ENCODE results near the gene GRAMD2B. TPM values are rescaled to one million over a fixed set of nuclear protein-coding genes. Genes with fewer than 3 reads are reported as not detected.
"Not testable (repeated sequence)": the region's sequence is repeated elsewhere in the genome, so short reads cannot be mapped to it uniquely, and the experiment has no call there.

GRAMD2B gene
- total RNA-seq, 1 donor from 2014 or later, result 66.9 TPM

DNA sequence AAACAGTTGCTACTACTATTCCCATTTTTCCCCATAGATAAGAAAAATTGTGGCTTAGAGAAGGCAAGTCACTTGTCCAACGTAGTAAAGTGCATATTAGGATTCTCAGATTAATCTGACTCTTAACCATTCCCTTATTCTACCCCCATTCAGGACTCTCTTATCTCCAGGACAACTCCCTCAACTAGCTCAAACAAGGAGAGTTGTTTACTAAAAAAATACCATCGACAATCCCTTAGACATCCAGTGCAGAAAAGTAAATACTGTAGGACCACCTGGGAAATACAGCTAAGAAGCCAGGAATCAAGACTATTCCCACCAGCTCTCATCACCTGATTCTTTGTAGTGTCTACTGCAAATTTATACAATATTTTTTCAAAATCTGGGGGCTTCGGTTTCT, 9.4 kb upstream of the GRAMD2B start:
- no peak for DNase-seq (ENCODE audit: low read depth)

DNA sequence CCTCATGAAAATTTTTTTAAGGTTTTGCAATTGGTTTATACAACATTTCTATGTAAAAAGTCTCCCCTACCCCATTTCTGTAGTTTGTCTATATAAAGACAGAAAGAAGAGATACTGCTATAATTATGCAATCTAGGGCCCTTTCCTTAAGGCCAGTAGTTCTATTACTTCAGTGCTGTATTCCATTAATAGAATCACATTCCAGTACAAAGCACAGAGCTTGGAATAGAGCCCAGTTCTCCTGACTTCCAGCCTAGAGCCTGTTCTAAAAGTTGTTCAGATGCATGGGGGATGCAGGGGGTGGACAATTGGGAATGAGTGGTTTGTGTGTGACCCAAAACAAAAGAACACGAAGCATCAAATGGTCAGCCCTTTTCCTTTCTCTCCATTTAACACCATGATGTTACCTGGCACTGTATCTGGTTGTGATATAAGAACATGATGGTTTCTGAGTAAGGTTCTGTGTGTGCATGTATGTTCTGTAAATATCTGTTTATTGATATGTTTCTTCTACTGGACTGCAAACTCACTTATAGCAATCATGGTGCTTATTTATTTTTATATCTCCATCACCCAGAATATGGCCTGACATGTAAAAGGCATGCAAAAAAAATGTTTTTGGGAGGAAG, 8.2 kb upstream of the GRAMD2B start:
- DNase-seq (ENCODE audit: low read depth), result peak; percentile 84

DNA sequence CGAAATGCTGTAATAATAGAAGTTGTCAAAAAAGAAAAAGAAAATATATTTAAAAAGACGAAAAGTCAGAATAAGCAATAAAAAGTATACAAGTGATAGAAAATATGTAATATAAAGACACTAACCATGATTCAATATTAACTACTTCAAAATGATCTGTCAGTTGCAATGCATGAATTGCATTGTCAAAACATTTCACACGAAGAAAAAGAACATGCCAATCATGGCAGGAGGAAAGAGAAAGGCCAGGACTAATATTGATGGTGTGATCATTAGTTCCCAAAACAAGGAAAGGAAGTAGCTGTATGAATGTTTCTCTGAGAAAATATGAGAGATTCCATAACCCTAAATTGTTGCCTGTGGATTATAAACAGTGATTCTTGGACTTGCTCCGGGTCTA, 7.4 kb upstream of the GRAMD2B start:
- DNase-seq (ENCODE audit: low read depth), result no peak

DNA sequence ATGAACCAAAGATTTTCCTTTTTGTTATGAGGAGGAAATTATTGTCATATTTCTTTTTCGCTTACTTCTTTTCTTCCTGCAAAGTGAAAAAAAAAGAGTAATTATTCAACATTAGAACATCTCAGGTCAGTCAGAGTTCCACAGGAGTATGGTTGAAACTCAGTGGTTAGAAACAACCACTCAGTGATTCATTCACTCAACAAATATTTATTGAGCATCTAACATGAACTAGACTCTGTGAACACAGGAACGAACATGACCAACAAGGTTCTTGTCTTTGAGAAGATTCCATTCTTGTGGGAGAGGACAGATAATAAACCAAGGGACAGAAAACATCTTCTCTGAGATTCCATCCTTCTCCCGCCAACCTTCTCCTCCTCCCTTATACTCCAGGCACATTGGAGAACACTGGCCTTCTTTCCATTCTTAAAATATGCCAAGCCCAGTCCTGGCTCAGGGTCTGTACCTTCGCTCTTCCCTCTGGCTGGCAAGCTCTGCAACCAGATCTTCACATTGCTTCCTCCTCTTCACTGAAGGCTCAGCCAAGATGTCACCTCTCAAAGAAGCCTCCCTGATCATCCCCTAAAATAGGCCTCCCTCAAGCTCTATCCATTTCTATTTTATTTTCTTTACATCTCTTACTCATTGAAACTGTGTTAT, 6.8 kb upstream of the GRAMD2B start:
- no peak for DNase-seq (ENCODE audit: low read depth)

DNA sequence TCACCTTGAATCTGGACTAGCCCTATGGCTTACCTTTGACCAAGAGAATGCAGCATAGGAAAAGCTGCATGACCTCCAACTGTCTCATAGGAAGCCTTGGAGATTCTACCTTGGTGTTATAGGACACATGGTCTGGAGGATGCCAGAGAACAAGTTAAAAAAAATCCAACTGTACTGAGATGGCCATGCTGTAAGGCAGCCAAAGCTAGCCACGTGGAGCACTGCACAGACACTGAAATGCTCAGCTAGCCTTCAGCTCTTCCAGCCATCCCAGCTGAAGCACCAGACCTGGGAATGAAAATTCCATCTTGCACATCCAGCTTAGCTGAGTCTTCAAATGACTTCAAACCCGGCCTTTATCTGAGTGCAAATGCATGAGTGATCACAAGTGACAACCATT, 6.0 kb upstream of the GRAMD2B start:
- DNase-seq (ENCODE audit: low read depth), result no peak

DNA sequence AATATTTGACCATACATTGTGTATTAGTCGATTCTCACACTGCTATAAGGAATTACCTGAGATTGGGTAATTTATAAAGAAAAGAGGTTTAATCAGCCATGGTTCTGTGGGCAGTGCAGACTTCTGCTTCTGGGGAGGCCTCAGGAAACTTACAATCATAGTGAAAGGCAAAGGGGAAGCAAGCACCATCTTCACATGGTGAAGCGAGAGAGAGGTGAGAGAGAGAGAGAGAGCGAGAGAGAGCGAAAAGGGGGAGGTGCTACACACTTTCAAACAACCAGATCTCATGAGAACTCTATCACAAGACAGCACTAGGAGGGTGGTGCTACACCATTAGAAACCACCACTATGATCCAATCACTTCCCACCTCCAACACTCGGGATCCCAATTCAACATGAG, 4.1 kb upstream of the GRAMD2B start:
- DNase-seq (ENCODE audit: low read depth), result no peak

DNA sequence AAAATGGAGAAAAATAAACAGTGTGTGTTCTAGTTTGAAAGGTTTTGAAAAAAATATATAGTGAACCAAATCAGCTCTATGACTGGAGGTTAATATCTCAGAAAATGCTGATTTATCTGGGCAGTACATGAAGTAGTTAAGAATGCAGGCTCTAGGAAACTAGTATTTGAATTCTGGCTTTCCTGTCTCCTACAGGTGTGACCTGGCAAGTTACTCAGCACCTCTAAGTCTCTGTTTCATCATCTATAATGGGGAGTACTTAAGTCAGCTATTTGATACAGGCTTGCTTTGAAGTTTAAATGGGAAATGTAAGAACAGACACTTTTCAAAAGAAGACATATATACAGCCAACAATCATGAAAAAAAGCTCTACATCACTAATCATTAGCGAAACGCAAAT, 5.2 kb downstream of the GRAMD2B start:
- no peak for DNase-seq (ENCODE audit: low read depth)

DNA sequence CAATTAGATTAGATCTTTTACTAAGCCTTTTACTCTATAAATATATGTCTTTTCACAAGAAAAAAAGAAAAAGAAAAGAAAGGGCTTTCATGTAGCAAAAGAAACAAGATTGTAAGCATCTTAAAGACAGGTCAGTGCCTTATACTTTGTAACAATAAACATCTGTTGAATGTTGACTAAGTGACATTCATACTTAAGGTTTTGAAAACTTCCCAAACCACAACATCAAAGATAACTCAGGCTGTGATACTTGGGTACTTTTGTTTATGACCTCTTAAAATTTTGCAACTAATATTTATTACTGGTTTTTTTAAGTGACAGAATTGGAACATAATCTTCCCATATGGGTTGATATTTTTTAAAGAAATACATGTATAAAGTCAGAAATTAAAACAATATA, 7.4 kb downstream of the GRAMD2B start:
- DNase-seq (ENCODE audit: low read depth), result no peak

DNA sequence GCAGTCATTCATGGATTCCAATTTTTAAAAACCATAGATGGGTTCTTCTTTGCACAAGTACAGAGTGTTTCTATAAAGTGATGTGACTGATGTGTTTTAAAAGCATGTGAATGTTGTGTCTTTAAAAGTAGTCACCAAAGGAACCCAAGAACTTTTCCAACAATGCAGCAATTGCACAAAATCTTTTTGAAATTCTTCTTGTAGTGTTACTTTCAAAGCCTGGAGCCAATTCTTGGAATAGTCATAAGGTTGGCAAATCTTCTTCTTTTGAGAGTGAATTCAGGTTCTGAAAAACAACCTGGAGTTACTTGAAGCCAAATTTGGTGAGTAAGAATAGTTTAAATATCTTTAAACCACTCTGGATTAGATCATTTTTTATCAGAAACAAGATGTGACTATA, 10.5 kb downstream of the GRAMD2B start:
- no peak for DNase-seq (ENCODE audit: low read depth)

DNA sequence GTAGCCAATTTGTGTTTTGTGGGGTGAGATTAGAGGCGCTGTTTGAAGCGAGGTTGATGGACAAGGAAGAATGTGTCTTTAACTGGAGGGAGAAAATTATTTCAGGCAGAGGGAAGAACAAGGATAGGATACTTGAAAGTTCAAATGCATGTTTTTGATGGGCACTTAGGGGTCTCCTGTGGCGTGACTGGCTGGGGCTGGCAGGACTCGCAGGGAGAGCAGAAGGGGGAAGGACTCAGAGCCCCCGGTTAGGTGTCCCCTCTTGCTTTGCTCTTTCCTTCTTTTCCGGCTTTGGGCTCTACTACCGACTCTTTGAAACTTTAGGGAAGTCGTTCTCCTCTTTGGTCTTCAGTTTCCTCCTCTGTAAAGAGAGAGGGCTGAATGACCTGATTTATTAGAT, 12.1 kb downstream of the GRAMD2B start:
- no peak for DNase-seq (ENCODE audit: low read depth)

DNA sequence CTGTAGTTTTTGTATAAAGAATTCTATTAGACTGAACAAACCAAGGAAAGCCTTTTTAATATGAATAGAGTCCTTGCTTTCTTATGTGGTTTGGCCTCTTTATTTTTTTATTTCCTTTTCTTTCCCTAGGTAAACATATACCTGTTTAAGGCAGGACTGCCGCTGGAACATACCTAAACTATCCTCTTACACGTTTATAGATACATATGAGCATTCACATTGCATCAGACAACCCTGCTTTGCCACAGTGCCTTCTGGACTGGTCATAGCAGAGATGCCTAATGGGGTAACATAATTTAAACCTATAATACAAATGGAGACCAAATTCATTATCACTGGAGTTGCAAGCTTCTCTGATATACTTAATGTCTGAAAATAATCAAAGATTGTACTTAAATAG, 12.5 kb downstream of the GRAMD2B start:
- no peak for DNase-seq (ENCODE audit: low read depth)

DNA sequence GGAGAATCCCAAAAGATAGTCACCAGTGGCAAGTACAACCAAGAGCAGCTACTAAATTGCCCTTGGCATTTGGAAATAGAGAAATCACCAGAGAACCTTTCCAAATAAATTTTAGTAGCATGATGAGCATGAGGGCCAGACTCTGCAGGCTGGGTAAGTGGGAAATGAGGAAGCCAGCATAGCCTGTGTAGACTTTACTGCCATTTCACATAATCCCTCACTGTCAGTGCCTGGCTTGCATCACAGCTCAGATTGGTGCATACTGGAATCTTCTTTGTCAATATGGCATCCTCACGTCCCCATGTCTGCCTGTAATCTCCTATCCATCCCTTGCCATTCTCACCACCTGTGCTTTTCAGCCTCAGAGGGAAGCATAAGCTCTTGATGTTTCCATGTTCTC, 14.5 kb downstream of the GRAMD2B start:
- no peak for DNase-seq (ENCODE audit: low read depth)

DNA sequence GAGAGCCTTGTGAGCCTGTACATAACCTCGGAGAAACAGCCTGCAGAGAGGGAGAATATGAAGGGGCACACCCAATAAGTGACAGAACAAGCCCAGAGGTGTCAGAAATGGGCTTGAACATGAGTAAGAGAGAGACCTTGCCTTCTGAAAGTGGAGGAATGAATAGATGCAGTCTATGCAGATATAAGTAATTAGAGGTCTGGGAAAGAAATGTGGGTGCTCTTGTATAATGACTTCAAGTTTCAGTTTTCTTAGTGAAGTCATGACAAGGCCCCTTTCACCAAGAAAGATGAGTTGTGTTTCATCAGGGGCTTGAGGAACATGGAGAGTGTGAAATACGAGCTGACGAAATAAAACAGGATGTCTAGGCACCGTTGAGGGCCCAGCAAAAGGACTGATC, 15.1 kb downstream of the GRAMD2B start:
- DNase-seq (ENCODE audit: low read depth), result no peak

- DNase-seq (ENCODE audit: low read depth), result no peak
These were observed 15.7 kb downstream of the GRAMD2B start for GRCh38 chr5:126438868-126439267.

DNA sequence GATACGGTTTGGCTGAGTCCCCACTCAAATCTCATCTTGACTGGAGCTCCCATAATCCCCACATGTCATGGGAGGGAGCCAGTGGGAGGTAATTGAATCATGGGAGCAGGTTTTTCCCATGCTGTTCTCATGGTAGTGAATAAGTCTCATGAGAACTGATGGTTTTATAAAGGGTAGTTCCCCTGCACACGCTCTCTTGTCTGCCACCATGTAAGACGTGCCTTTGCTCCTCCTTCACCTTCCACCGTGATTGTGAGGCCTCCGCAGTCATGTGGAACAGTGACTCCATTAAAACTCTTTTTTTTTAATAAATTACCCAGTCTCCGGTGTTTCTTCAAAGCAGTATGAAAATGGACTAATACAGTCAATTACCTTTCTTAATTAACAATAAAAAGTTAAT, 16.5 kb downstream of the GRAMD2B start:
- not testable (repeated sequence) for DNase-seq (ENCODE audit: low read depth)

DNA sequence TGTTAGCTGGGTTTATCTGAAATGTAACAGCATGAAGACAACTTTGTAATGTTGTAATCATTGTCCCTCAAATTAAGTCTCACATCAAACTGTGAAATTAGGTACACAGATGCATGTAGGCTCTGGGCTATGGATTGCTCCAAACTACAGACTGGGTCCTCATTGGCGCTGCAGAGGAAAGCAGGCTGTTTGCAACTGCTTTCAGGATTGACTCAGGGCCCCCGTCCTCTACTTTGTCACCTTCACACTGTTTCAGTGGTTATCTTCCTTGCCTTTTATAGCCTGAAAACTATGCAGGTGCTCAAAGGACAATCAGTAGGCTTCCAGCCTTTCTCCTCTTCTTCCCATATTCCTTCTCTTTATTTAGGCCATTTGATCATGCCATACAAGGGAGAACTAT, 18.0 kb downstream of the GRAMD2B start:
- DNase-seq (ENCODE audit: low read depth), result no peak

- no peak for DNase-seq (ENCODE audit: low read depth)
These were observed 20.2 kb downstream of the GRAMD2B start for GRCh38 chr5:126443374-126443851.

DNA sequence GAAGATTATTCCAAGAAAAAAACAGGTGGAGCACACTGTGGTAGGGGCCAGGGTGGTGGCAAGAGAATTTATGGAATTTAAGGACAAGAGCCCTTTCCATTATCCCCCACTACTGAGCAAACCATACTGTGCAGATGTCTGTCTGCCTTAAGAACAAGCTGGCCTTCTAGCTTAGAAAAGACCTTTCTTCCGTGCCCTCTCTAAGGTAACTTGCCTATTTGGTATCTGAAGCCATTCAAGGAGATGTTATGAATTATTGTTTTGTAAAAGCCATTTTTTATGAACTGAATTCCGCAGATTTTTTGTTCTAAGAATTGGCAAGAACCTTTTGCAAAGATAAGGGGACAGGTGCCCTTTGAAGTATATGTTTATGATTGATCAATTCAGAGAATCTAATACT, 20.9 kb downstream of the GRAMD2B start:
- no peak for DNase-seq (ENCODE audit: low read depth)

DNA sequence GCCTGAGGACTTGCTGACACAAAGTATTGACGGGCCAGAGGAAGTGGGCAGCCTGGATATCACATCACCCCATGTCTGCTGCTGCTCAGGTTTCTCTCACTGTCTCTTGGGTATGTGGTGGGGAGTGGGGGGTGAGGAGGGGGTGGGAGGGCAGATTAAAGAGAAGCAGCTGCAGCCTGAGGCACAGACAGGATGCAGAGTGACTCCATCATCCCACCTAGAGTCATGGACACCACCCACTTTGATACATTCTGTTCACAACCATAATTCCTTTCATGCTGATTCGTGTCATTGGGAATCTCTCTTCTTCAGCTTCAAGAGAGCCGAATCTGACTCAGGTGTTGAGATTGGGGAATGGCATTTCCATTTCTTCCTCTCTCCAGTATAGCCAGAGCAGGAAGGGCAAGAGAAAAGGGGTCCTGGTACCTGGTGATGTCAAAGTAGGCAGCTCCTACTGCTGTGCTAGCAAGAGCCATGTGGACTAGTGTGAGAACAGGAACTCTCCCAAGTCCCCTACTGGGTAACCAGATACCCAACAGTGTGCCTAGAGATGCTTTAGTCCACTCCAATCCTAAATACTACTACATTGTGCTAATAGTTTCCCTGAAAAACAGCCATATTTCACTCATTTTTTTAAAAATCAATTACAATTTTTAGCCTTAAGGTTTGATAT, 22.4 kb downstream of the GRAMD2B start:
- DNase-seq (ENCODE audit: low read depth), result no peak

- peak; percentile 66 for DNase-seq (ENCODE audit: low read depth)
These were observed 23.5 kb downstream of the GRAMD2B start for GRCh38 chr5:126446498-126447224.

GRCh38 chr5:126448720-126449119, 25.5 kb downstream of the GRAMD2B start:
- no peak for DNase-seq (ENCODE audit: low read depth)

DNA sequence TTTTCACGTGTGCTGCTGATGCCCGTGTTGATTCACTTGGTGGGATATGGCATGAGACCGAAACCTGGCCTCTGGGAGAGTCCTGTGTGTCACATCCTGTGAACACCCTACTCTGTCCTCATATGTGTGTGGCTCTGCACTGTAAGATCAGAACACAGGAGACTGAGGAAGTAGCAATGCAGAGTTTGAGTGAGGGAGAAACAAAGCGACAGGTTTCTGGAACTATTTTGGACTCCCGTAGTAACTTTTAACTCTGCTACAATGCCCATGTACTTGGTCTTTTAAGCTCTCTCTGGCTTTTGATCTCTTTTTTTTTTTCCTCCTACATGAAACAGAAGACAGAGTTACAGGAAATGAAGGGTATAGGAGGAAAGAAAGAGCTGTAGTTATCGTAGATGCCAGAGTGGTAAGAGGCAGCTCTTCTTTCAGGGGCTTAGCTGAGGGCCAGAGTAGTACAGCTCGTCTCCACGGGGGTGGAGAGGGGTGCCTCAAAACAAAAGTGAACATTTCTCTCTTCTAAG, 26.6 kb downstream of the GRAMD2B start:
- peak; percentile 78 for DNase-seq (ENCODE audit: low read depth)
